Lower leg skin (tissue), 4 donors: ENCODE results near the gene SCRN1. TPM values are rescaled to one million over a fixed set of nuclear protein-coding genes. Genes with fewer than 3 reads are reported as not detected.
"Not testable (repeated sequence)": the region's sequence is repeated elsewhere in the genome, so short reads cannot be mapped to it uniquely, and the experiment has no call there.

Source experiments
- DNase-seq, 2 donors: peaks; one replicate each; pipeline ENCODE4 v3.0.0-alpha.2; 2019; ENCODE audit warnings: low spot score in 2 of 2
- H3K4me3 ChIP-seq: fragments of 200-600 bp; sonication (generic); 2 replicates; pipeline ENCODE4 v1.5.1; 2017; ENCODE audit warnings: mild to moderate bottlenecking, low read depth; ENCODE audit not compliant: poor library complexity, severe bottlenecking
- CTCF ChIP-seq, 3 donors: fragments of 450-650 bp; IDR thresholded peaks; one replicate each; pipeline ENCODE4 v1.5.1; 2016; ENCODE audit warnings: antibody characterized with exemption in 3 of 3, mild to moderate bottlenecking in 3 of 3, moderate library complexity in 2 of 3
- POLR2A ChIP-seq, 2 donors: fragments of 450-650 bp; IDR thresholded peaks; one replicate each; pipeline ENCODE4 v1.6.1; 2016 to 2017; ENCODE audit warnings: antibody characterized with exemption in 2 of 2, mild to moderate bottlenecking in 1 of 2, moderate library complexity in 1 of 2
- WGBS, 2 donors: methylation state at CpG; one replicate each; pipeline ENCODE4 v1.1.5; 2018; 5-methylcytosine and 5-hydroxymethylcytosine counted together
- intact Hi-C: fragments of 100-400 bp; cut with DNase I; formaldehyde crosslinking; loops from one replicate; pipeline ENCODE4 v1.15.0; 2023; ENCODE audit warnings: low total_unique reads
- total RNA-seq, 4 donors: library from RNA; depleted of rRNA; stranded (reverse); fragments of >200 nt; gene quantifications; one replicate each; pipeline ENCODE4 v1.1.0, GENCODE V29; 2016

SCRN1 gene
- total RNA-seq, 4 donors from 2014 or later, result 8.5 to 17.9 (median 11.5) TPM

- WGBS, 2 donors, result 91 to 95% methylated on average over 5 of the region's 5 CpGs
- no peak overlapping the region for H3K4me3 ChIP-seq
- intact Hi-C loops, result no loop called here
- DNase-seq, result no peak
- no peak for TF ChIP-seq CTCF (IDR thresholded peaks at IDR 0.05)
- no peak for TF ChIP-seq POLR2A (IDR thresholded peaks at IDR 0.05)
Measured at GRCh38 chr7:29971566-29972314, 17.9 kb downstream of the SCRN1 start.

GRCh38 chr7:29970158-29970557, 19.4 kb downstream of the SCRN1 start:
- H3K4me3 ChIP-seq, result no peak overlapping the region
- 60 to 69% methylated on average over 1 of the region's 1 CpG for WGBS, 2 donors
- TF ChIP-seq CTCF (IDR thresholded peaks at IDR 0.05), result no peak
- no peak for TF ChIP-seq POLR2A (IDR thresholded peaks at IDR 0.05)
- intact Hi-C loops, result no loop called here
- DNase-seq, result no peak

- no peak for DNase-seq
- no peak overlapping the region for H3K4me3 ChIP-seq
- intact Hi-C loops, result no loop called here
- 81 to 83% methylated on average over 2 of the region's 2 CpGs for WGBS, 2 donors
- TF ChIP-seq POLR2A (IDR thresholded peaks at IDR 0.05), result no peak
Measured at GRCh38 chr7:29969738-29970137, 19.9 kb downstream of the SCRN1 start.

GRCh38 chr7:29968683-29969395, 20.8 kb downstream of the SCRN1 start:
- no peak for TF ChIP-seq CTCF (IDR thresholded peaks at IDR 0.05)
- no peak for TF ChIP-seq POLR2A (IDR thresholded peaks at IDR 0.05)
- intact Hi-C loops, result no loop called here
- H3K4me3 ChIP-seq, result no peak overlapping the region
- no peak for DNase-seq
- WGBS, 2 donors, result 86 to 88% methylated on average over 12 of the region's 12 CpGs

GRCh38 chr7:29965030-29965429, 24.6 kb downstream of the SCRN1 start:
- DNase-seq, result no peak
- 78 to 83% methylated on average over 3 of the region's 3 CpGs for WGBS, 2 donors
- TF ChIP-seq POLR2A (IDR thresholded peaks at IDR 0.05) (no peak), CTCF (IDR thresholded peaks at IDR 0.05) (no peak)
- H3K4me3 ChIP-seq, result no peak overlapping the region
- intact Hi-C loops, result no loop called here

- TF ChIP-seq POLR2A (IDR thresholded peaks at IDR 0.05), result no peak
- TF ChIP-seq CTCF (IDR thresholded peaks at IDR 0.05), result no peak
- WGBS, 2 donors, result 89 to 100% methylated on average over 1 of the region's 1 CpG
- intact Hi-C loops, result no loop called here
- H3K4me3 ChIP-seq, result no peak overlapping the region
- no peak for DNase-seq
Measured at GRCh38 chr7:29962035-29962434, 27.6 kb downstream of the SCRN1 start.

GRCh38 chr7:29961611-29962010, 28.0 kb downstream of the SCRN1 start:
- DNase-seq, H3K4me3 ChIP-seq, intact Hi-C loops: not testable (repeated sequence)
- 93 to 95% methylated on average over 6 to 18 of the region's 19 CpGs for WGBS, 2 donors
